GM12872 (cell line): ENCODE results near the gene TNNT2.

Source experiments
- CTCF ChIP-seq: IDR thresholded peaks from 3 replicates; pipeline ENCODE4 v1.5.1; 2011; ENCODE audit warnings: low read depth, mild to moderate bottlenecking, low read length, moderate library complexity; ENCODE audit not compliant: insufficient read depth

Gene TNNT2

GRCh38 chr1:201401700-201402099, 24.2 kb upstream of the TNNT2 start:
- no peak for TF ChIP-seq CTCF

DNA sequence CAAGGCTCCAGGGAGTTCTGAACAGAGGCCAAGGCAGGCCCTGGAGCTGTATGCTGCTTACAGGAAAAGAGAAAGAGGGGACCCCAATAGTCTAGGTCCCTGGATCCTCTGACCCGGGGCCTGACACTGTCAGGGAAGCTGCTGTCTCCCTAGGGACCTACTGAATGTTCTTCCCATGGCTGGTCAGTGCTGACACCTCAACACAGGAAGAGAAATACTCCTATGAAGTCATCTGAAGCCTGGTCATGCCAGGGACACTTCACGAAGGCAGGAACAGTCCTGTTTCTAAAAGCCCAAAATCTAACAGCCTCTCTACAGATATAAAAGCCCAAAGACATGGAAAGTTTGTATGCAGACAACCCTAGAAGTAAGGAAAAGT, 23.4 kb upstream of the TNNT2 start:
- TF ChIP-seq CTCF = no peak

DNA sequence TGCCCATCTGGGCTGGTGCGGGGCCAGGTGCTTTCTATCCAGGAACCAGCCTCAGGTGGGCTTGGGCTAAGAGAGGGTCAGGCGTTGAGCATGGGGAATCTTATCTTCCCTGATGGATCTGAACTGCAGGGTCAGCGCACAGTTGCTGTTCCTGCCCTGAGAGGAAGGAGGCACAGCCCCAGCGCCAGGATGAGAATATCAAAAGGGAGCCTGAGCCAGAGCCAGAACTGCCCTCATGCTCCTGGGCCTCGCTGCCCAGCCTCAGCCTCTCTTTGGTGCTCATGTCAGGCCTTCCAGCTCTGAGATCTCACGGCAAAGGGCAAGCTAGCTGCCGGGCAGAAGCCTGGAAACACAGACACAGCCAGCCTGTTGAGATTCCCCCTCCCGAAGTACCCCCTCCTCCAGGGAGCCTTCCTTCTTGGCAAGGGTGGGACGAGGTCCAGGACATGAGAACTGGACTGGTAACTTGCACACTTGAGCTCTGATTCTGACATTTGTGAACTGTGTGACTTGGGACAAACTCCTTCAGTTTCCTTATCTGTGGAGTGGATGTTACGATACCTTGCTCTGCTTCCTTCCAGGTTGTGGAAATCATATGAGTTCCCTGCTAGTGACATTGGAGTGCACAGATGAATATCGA, 22.9 kb upstream of the TNNT2 start:
- TF ChIP-seq CTCF = no peak

DNA sequence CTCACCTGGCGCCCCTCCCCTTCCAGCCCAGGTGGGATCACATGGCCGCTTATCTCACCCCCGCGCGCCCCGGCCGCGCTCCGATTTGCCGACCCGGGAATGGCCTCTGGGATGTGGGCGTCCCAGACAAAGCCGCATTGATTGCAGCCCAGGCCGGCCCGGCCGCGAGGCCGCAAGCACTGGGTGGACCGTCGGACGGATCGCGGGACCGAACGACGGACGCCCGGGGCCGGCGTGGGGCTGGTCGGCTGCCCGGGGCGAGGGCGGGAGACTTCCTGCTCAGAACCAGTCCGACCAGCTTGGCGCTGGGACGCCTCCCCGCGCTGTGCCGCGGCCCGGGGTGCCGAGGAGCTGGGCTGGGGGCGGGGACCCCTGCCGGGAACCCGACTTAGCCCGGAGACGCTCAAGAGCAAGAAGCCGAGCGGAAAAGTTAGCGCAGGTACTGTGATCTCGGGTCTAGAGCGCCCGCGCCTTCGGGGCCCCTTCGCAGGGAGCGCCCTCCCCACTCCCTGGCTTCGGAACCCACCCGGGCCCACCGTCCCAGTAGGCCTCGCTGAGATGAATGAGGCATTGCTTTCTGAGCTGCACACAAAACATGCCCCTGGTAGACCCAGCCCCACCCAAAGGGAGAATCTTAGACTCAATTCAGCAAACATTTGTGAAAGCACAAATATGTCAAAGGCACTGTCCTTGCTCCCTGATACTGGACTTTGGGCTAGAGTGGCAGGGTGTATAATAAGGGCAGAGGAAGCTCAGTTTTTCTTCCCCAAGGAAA, 22.1 kb upstream of the TNNT2 start:
- no peak for TF ChIP-seq CTCF

DNA sequence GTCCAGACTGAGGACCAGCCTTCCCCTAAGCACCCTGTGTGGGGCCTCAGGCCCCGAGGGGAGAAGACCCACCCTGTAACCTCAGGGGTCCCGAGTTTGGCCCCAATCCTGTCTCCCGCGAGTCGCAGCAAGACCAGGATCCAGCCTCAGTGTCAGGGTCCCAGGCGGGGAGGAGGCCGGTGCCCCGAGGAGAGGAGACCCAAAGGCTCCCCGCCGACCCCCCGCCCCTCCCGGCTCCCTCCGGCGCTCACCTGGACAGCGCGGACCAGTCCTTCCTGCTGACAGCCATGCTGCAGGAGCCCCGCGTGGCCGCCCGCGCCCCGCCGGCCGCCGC, 21.5 kb upstream of the TNNT2 start, which contains the start of gene LAD1:
Gene LAD1, minus strand, starts transcription at position 307 of the 334 bp plus-strand sequence. Its CDS starts 18 bp downstream, at position 289.
- TF ChIP-seq CTCF = no peak

DNA sequence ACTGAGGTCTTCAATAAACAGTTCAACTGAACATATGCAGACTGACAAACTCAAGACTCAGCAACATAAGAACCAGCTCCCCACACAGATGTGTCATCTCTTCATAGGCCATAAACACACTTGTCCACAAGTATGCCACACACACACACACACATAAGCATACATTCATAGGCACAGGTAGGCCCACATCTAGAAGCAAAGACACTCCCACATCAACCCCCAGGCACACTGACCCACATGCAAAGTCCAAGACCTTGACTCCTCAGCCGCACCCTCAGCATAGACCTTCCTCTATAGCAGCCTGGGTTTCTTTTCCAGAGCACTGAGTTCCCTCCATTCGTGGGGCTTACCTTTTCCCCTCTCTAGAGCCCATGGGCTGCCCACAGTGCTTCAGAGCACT, 20.2 kb upstream of the TNNT2 start:
- TF ChIP-seq CTCF = no peak

DNA sequence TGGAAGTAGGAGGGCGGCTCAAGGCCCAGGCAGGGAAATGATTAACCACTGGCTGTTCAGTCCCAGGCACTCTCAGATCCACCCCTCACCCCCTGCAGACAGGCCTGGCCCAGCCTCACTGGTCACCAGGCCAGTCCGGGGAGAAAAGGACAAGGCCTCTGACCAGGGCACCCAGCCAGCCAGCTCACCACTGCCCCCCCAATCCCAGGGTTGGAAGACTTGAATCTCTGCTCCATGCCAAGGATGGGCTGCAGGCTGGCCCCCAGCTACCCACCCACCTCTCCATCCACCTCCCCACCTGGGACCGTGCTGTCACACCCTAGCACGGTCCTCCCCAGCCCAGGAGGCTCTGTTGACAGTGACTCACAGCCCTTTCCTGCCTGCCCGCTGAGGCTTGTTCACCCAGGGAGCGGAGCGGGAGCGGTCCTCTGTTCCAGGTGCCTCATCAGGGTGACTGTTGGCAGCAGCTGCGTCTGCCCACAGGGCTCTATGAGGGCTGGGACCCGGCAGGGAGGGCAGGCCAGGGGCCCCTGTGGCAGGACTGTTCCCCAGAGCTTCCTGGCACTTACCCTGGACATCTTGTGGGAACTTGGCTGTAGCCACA, 19.5 kb upstream of the TNNT2 start:
- TF ChIP-seq CTCF = no peak
